Activated CD4-positive, alpha-beta T cell treated with anti-CD3 and anti-CD28 coated beads, Interleukin-10, Interleukin-2, amounts not matched to agents 100 ng/mL and 50 ng/mL, durations not matched to agents 16 hours and 8 hours (primary cell): ENCODE measurements around the gene STAT2.
A peak's percentile ranks its signal among the peaks of the same experiment; 100 is the strongest.
"Not testable (repeated sequence)": the region's sequence is repeated elsewhere in the genome, so short reads cannot be mapped to it uniquely, and the experiment has no call there.

Source experiments
- DNase-seq: peaks from one replicate; pipeline ENCODE4 v3.0.0-alpha.2; 2020

The STAT2 gene

GRCh38 chr12:56361487-56362129 lies 1.7 kb upstream of the STAT2 start:
- DNase-seq, result no peak

GRCh38 chr12:56358836-56359532 lies 923 bp downstream of the STAT2 start:
- peak; percentile 33 for DNase-seq

GRCh38 chr12:56351325-56351724 lies 8.6 kb downstream of the STAT2 start:
- no peak for DNase-seq

- no peak for DNase-seq
These were observed 9.2 kb downstream of the STAT2 start for GRCh38 chr12:56350662-56351061.

GRCh38 chr12:56348776-56349175 lies 11.1 kb downstream of the STAT2 start:
- DNase-seq, result no peak

GRCh38 chr12:56347255-56347654 lies 12.7 kb downstream of the STAT2 start:
- DNase-seq, result not testable (repeated sequence)

GRCh38 chr12:56346675-56347074 lies 13.2 kb downstream of the STAT2 start:
- DNase-seq, result no peak

- not testable (repeated sequence) for DNase-seq
These were observed 17.6 kb downstream of the STAT2 start for GRCh38 chr12:56342290-56342689.

GRCh38 chr12:56341616-56342015 lies 18.3 kb downstream of the STAT2 start:
- DNase-seq, result no peak

GRCh38 chr12:56339158-56339422 lies 20.8 kb downstream of the STAT2 start:
- DNase-seq, result no peak

- peak; percentile 89 for DNase-seq
These were observed 21.4 kb downstream of the STAT2 start, which contains the start of gene IL23A for GRCh38 chr12:56338308-56339157. TSS of gene IL23A (plus strand) at chr12:56338884. CDS start at chr12:56339045, 161 bp downstream.

- no peak for DNase-seq
These were observed 22.1 kb downstream of the STAT2 start for GRCh38 chr12:56337753-56338251.

GRCh38 chr12:56336361-56337167 lies 23.3 kb downstream of the STAT2 start:
- DNase-seq, result no peak

- not testable (repeated sequence) for DNase-seq
These were observed 24.4 kb downstream of the STAT2 start for GRCh38 chr12:56335527-56335926.

GRCh38 chr12:56334490-56334793 lies 25.5 kb downstream of the STAT2 start:
- DNase-seq, result no peak

GRCh38 chr12:56333679-56334489 lies 26.0 kb downstream of the STAT2 start, which contains the start of gene PAN2:
TSS of gene PAN2 (minus strand) at chr12:56334000. CDS start at chr12:56333094, 906 bp downstream.
- DNase-seq, result peak; percentile 98

- DNase-seq, result no peak
These were observed 26.7 kb downstream of the STAT2 start for GRCh38 chr12:56333197-56333678.

- no peak for DNase-seq
These were observed 27.3 kb downstream of the STAT2 start for GRCh38 chr12:56332512-56333196.

GRCh38 chr12:56330936-56331490 lies 28.9 kb downstream of the STAT2 start:
- DNase-seq, result no peak

- no peak for DNase-seq
These were observed 33.4 kb downstream of the STAT2 start for GRCh38 chr12:56326533-56326932.

GRCh38 chr12:56326126-56326525 lies 33.8 kb downstream of the STAT2 start:
- no peak for DNase-seq
